H1 (cell line): Measurements from ENCODE around the gene PPARGC1A. TPM values are rescaled to one million over a fixed set of nuclear protein-coding genes. Genes with fewer than 3 reads are reported as not detected.
A peak's percentile ranks its signal among the peaks of the same experiment; 100 is the strongest.

Experiments used
- CTCF ChIA-PET: fragments of 300-600 bp; sonication (Branson Sonifier 250); formaldehyde crosslinking; loops from one replicate; lab custom pipeline; 2021; ENCODE audit not compliant: partially characterized antibody; lab: Charles Lee
- POLR2A ChIA-PET: fragments of 300-600 bp; sonication (Branson Sonifier 250); formaldehyde crosslinking; loops from one replicate; lab custom pipeline; 2021; ENCODE audit warnings: inconsistent platforms; ENCODE audit not compliant: partially characterized antibody; lab: Charles Lee
- DNase-seq, 2 experiments: peaks; one replicate each; pipeline versions ENCODE4 v3.0.0 to v3.0.0-alpha.2; 2010 to 2022; ENCODE audit warnings: low spot score in 2 of 2, low read depth in 1 of 2, mixed read lengths in 1 of 2
- FAIRE-seq: peaks from 2 replicates; lab custom pipeline; 2011; peaks lifted over from hg19 to GRCh38; lab: Jason Lieb, UNC
- H2AFZ ChIP-seq: 2 replicates; pipeline ENCODE4 v1.8.1; 2012; ENCODE audit warnings: low read length, inconsistent platforms
- H2AK5ac ChIP-seq: 2 replicates; pipeline ENCODE4 v1.6.1; 2013; ENCODE audit warnings: low read depth, low read length
- H2BK120ac ChIP-seq: replicated peaks from 2 replicates; pipeline ENCODE3; 2013; ENCODE audit warnings: low read depth, low read length, inconsistent platforms
- H2BK12ac ChIP-seq: 2 replicates; pipeline ENCODE4 v1.6.1; 2013; ENCODE audit warnings: low read depth, low read length
- H2BK15ac ChIP-seq: 2 replicates; pipeline ENCODE4 v1.6.1; 2013; ENCODE audit warnings: low read length
- H2BK20ac ChIP-seq: 2 replicates; pipeline ENCODE4 v1.6.1; 2013; ENCODE audit warnings: low read length
- H2BK5ac ChIP-seq: 2 replicates; pipeline ENCODE4 v1.6.1; 2013; ENCODE audit warnings: low read depth, low read length
- H3K14ac ChIP-seq: 2 replicates; pipeline ENCODE4 v1.6.1; 2013; ENCODE audit warnings: inconsistent platforms; ENCODE audit not compliant: insufficient read length
- H3K18ac ChIP-seq: 2 replicates; pipeline ENCODE4 v1.6.1; 2013; ENCODE audit warnings: low read length; ENCODE audit errors: extremely low read depth
- H3K23ac ChIP-seq: 2 replicates; pipeline ENCODE4 v1.6.1; 2013; ENCODE audit warnings: inconsistent platforms; ENCODE audit not compliant: insufficient read length
- H3K23me2 ChIP-seq: 2 replicates; pipeline ENCODE4 v1.6.1; 2013; ENCODE audit warnings: low read depth, low read length
- H3K27ac ChIP-seq: 2 replicates; pipeline ENCODE4 v1.6.1; 2011; ENCODE audit warnings: low read depth, low read length, inconsistent platforms
- H3K27me3 ChIP-seq, 4 experiments: replicated peaks in 1 of 4; 1 replicate in 1 of 4; 2 replicates in 3 of 4; pipeline versions ENCODE4 v1.6.1 to v1.8.1; 2011 to 2013; ENCODE audit warnings: low read length in 3 of 4, mild to moderate bottlenecking in 3 of 4, inconsistent platforms in 2 of 4, mixed read lengths in 2 of 4, moderate library complexity in 1 of 4; ENCODE audit not compliant: control insufficient read depth in 3 of 4, insufficient read depth in 3 of 4; ENCODE audit errors: extremely low read depth in 1 of 4
- H3K36me3 ChIP-seq, 4 experiments: 2 replicates each; pipeline versions ENCODE4 v1.6.1 to v1.8.1; 2011 to 2013; ENCODE audit warnings: mild to moderate bottlenecking in 4 of 4, low read length in 3 of 4, moderate library complexity in 2 of 4, control low read depth in 1 of 4, inconsistent platforms in 1 of 4; ENCODE audit not compliant: insufficient read depth in 4 of 4, control insufficient read depth in 2 of 4
- H3K4ac ChIP-seq: replicated peaks from 2 replicates; pipeline ENCODE3; 2013; ENCODE audit warnings: low read length, low read depth, mixed read lengths, inconsistent platforms; ENCODE audit not compliant: insufficient read length
- H3K4me1 ChIP-seq, 4 experiments: replicated peaks in 1 of 4; 1 replicate in 1 of 4; 2 replicates in 3 of 4; pipeline versions ENCODE4 v1.6.1 to v1.8.1; 2011 to 2013; ENCODE audit warnings: low read length in 3 of 4, inconsistent platforms in 2 of 4, mixed read lengths in 1 of 4; ENCODE audit not compliant: insufficient read depth in 4 of 4, control insufficient read depth in 3 of 4
- H3K4me2 ChIP-seq, 2 experiments: 2 replicates each; pipeline versions ENCODE4 v1.6.1 to v1.8.1; 2011 to 2013; ENCODE audit warnings: low read depth in 2 of 2, low read length in 2 of 2, control low read depth in 1 of 2, inconsistent platforms in 1 of 2, mild to moderate bottlenecking in 1 of 2; ENCODE audit not compliant: insufficient read depth in 1 of 2
- H3K4me3 ChIP-seq, 4 experiments: fragments of 200-600, 300-600 bp in 1 of 4; sonication (generic), shearing (Covaris generic), sonication (Bioruptor Twin) in 1 of 4; 2 replicates each; pipeline versions ENCODE4 v1.5.1 to v1.8.1; 2011 to 2016; ENCODE audit warnings: low read length in 4 of 4, low read depth in 3 of 4, control low read depth in 2 of 4, inconsistent platforms in 2 of 4, mild to moderate bottlenecking in 2 of 4, mixed read lengths in 1 of 4, moderate library complexity in 1 of 4; ENCODE audit not compliant: insufficient read depth in 2 of 4; ENCODE audit errors: extremely low read depth in 1 of 4
- H3K56ac ChIP-seq: replicated peaks from 2 replicates; pipeline ENCODE3; 2013; ENCODE audit warnings: low read depth, mild to moderate bottlenecking, mixed read lengths, low read length, inconsistent platforms; ENCODE audit not compliant: insufficient read length
- H3K79me1 ChIP-seq: 2 replicates; pipeline ENCODE4 v1.6.1; 2013; ENCODE audit warnings: low read depth, low read length, control low read depth
- H3K79me2 ChIP-seq, 2 experiments: 2 replicates each; pipeline versions ENCODE4 v1.6.1 to v1.8.1; 2012 to 2013; ENCODE audit warnings: low read length in 2 of 2, mild to moderate bottlenecking in 2 of 2, inconsistent platforms in 1 of 2; ENCODE audit not compliant: insufficient read depth in 2 of 2, control insufficient read depth in 1 of 2
- H3K9ac ChIP-seq, 4 experiments: replicated peaks in 1 of 4; 1 replicate in 1 of 4; 2 replicates in 3 of 4; pipeline versions ENCODE4 v1.6.1 to v1.8.1; 2011 to 2013; ENCODE audit warnings: low read depth in 3 of 4, low read length in 3 of 4, control low read depth in 2 of 4, mild to moderate bottlenecking in 2 of 4, moderate library complexity in 2 of 4, inconsistent platforms in 1 of 4; ENCODE audit errors: extremely low read depth in 1 of 4
- H3K9me3 ChIP-seq, 2 experiments: 2 replicates each; pipeline versions ENCODE4 v1.6.1 to v1.8.1; 2012 to 2013; ENCODE audit warnings: mild to moderate bottlenecking in 2 of 2, moderate library complexity in 2 of 2, control low read depth in 1 of 2, inconsistent platforms in 1 of 2, low read depth in 1 of 2, low read length in 1 of 2, mixed read lengths in 1 of 2; ENCODE audit not compliant: insufficient read depth in 2 of 2
- H4K20me1 ChIP-seq, 2 experiments: replicated peaks in 1 of 2; 2 replicates each; pipeline versions ENCODE3 to v1.8.1; 2011 to 2013; ENCODE audit warnings: inconsistent platforms in 2 of 2, low read length in 2 of 2, mild to moderate bottlenecking in 1 of 2; ENCODE audit not compliant: insufficient read depth in 2 of 2, control insufficient read depth in 1 of 2
- H4K5ac ChIP-seq: 2 replicates; pipeline ENCODE4 v1.6.1; 2013; ENCODE audit warnings: low read length, low read depth, mixed read lengths, inconsistent platforms; ENCODE audit not compliant: insufficient read length
- H4K8ac ChIP-seq: 2 replicates; pipeline ENCODE4 v1.8.0; 2013; ENCODE audit warnings: mild to moderate bottlenecking, moderate library complexity, low read length, inconsistent platforms; ENCODE audit not compliant: insufficient read depth; ENCODE audit errors: extremely low read depth
- H4K91ac ChIP-seq: replicated peaks from 2 replicates; pipeline ENCODE3; 2013; ENCODE audit warnings: low read length, mixed read lengths, inconsistent platforms; ENCODE audit not compliant: insufficient read length
- POLR2AphosphoS5 ChIP-seq: IDR thresholded peaks from 2 replicates; pipeline ENCODE4 v1.6.1; 2011; ENCODE audit warnings: low read depth, low read length
- RAD21 ChIP-seq, 2 experiments: IDR thresholded peaks in 1 of 2; conservative IDR thresholded peaks in 1 of 2; 2 replicates each; pipeline ENCODE4 v1.6.1; 2011; ENCODE audit warnings: low read depth in 2 of 2, low read length in 2 of 2, improper control_type of control experiment in 1 of 2, inconsistent platforms in 1 of 2, mild to moderate bottlenecking in 1 of 2, moderate library complexity in 1 of 2
- WGBS, 2 experiments: shearing (Covaris generic) in 1 of 2; methylation state at CpG; one replicate each; pipeline versions ENCODE4 v1.1.6 to v1.1.7; 2013 to 2015; ENCODE audit warnings: low lambda C conversion rate in 2 of 2, mixed read lengths in 2 of 2, inconsistent platforms in 1 of 2, low coverage in 1 of 2, missing lambda C conversion rate in 1 of 2; ENCODE audit not compliant: insufficient replicate concordance in 2 of 2, insufficient coverage in 1 of 2, insufficient read length in 1 of 2; ENCODE audit errors: extremely low coverage in 1 of 2, missing lambda C conversion rate in 1 of 2; 5-methylcytosine and 5-hydroxymethylcytosine counted together
- polyA plus RNA-seq, 7 experiments: library from polyadenylated mRNA; depleted of rRNA in 3 of 7; stranded (reverse) in 5 of 7; unstranded in 2 of 7; fragments of >200 nt in 5 of 7; fragments of 200-250 nt in 2 of 7; gene quantifications; 1 replicate in 5 of 7; 2 replicates in 1 of 7; 4 replicates in 1 of 7; pipeline versions ENCODE4 v1.2.1 to v1.2.3, GENCODE V29; 2011 to 2013; ENCODE audit warnings: missing spikeins in 2 of 7, mixed read lengths in 2 of 7
- total RNA-seq: library from RNA; stranded (reverse); fragmentation: NEBNext Ultra II Directional; extraction: Animal tissue kit (Norgen Biotek cat#: 25700); gene quantifications from 2 replicates; pipeline ENCODE4 v1.2.1, GENCODE V29; 2021

Gene PPARGC1A
- total and polyA plus RNA-seq, 2 of the 8 experiments (the other 6 are each of a cell fraction or from before 2014, with no cell fraction given): 0.54 to 1.4 TPM

- no peaks in the 10 kb centered on the region for H3K36me3 ChIP-seq
- peaks cover 0 to 4% (median 0%) of the 10 kb centered on the region in 4 experiments; a peak in 2 of 7 replicates for H3K4me1 ChIP-seq
- no peak for DNase-seq
- POLR2A ChIA-PET: no interaction called here
- no peak overlapping the region for H2BK120ac ChIP-seq
- H4K8ac ChIP-seq: no peak overlapping the region
- no peaks in the 10 kb centered on the region for H3K9me3 ChIP-seq
- no peaks in the 10 kb centered on the region for H3K79me2 ChIP-seq
- FAIRE-seq: no peak
- H3K4me2 ChIP-seq: no peak overlapping the region
- H3K27me3 ChIP-seq: no peaks in the 10 kb centered on the region
- H2BK20ac ChIP-seq: no peak overlapping the region
- no peak overlapping the region for H4K91ac ChIP-seq
- peak overlapping the region; percentile 66 for H3K14ac ChIP-seq
- H3K56ac ChIP-seq: no peak overlapping the region
- H2BK12ac ChIP-seq: no peak overlapping the region
- H4K5ac ChIP-seq: no peak overlapping the region
- no peak overlapping the region for H3K4me3 ChIP-seq
- TF ChIP-seq RAD21 (IDR thresholded peaks at IDR 0.05 in 1 of 2, conservative IDR thresholded peaks at IDR 0.05 in 1 of 2; ENCODE audit: low read depth in 2 of 2, low read length in 2 of 2) (no peak), POLR2AphosphoS5 (no peak)
- H3K23me2 ChIP-seq: no peaks in the 10 kb centered on the region
- no peaks in the 10 kb centered on the region for H3K79me1 ChIP-seq
- no peak overlapping the region for H3K27ac ChIP-seq
- no peak overlapping the region for H3K23ac ChIP-seq
- H2BK15ac ChIP-seq: no peak overlapping the region
- H3K18ac ChIP-seq: no peak overlapping the region
- no peak overlapping the region for H3K9ac ChIP-seq
- H2AFZ ChIP-seq: no peak overlapping the region
- no peak overlapping the region for H3K4ac ChIP-seq
- CTCF ChIA-PET: interaction anchor here (0.6 to 1.3 kb wide), 4 partner anchors 13 to 63 kb away, joined by 3 to 4 read pairs (median 3); no protein-coding TSS in a partner anchor
- no peaks in the 10 kb centered on the region for H4K20me1 ChIP-seq
- 92% methylated on average over 7 of the region's 7 CpGs; no CpG with 5 or more reads in 1 of the 2 experiments for WGBS, 2 experiments
- H2AK5ac ChIP-seq: no peak overlapping the region
- no peak overlapping the region for H2BK5ac ChIP-seq
These were observed 14.1 kb upstream of the PPARGC1A start for GRCh38 chr4:23903859-23904438.
